K562 (cell line): ENCODE data around the gene DKKL1. TPM values are rescaled to one million over a fixed set of nuclear protein-coding genes. Genes with fewer than 3 reads are reported as not detected.

Experiments
- BCLAF1 ChIP-seq, 2 experiments: fragments of 450-650 bp in 1 of 2; IDR thresholded peaks; 2 replicates each; pipeline ENCODE4 v1.6.1; 2011 to 2017; ENCODE audit warnings: low read depth in 2 of 2, antibody characterized with exemption in 1 of 2, borderline replicate concordance in 1 of 2, low read length in 1 of 2, mild to moderate bottlenecking in 1 of 2, mixed read lengths in 1 of 2; ENCODE audit not compliant: control insufficient read depth in 1 of 2
- FIP1L1 ChIP-seq: fragments of 200-400 bp; formaldehyde crosslinking; IDR thresholded peaks from 2 replicates; pipeline ENCODE4 v1.6.1; 2018; ENCODE audit warnings: mild to moderate bottlenecking, low read depth, low read length; ENCODE audit not compliant: poor library complexity, severe bottlenecking
- MED1 ChIP-seq: sonication (generic); formaldehyde crosslinking; IDR thresholded peaks from 2 replicates; pipeline ENCODE4 v1.8.1; 2023; ENCODE audit warnings: missing genetic modification reagents, borderline replicate concordance
- MGA ChIP-seq: fragments of 450-650 bp; IDR thresholded peaks from 2 replicates; pipeline ENCODE4 v1.6.1; 2016; ENCODE audit warnings: mild to moderate bottlenecking, moderate library complexity
- MTA2 ChIP-seq: fragments of 450-650 bp; IDR thresholded peaks from 2 replicates; pipeline ENCODE4 v1.6.1; 2016; ENCODE audit warnings: low read depth
- NCOA2 ChIP-seq, 2 experiments: fragments of 450-650 bp; IDR thresholded peaks; 2 replicates each; pipeline ENCODE4 v1.6.1; 2018; ENCODE audit warnings: mild to moderate bottlenecking in 2 of 2, moderate library complexity in 1 of 2; ENCODE audit not compliant: partially characterized antibody in 2 of 2
- NR2C1 ChIP-seq, 2 experiments: fragments of 450-650 bp; IDR thresholded peaks; 2 replicates each; pipeline ENCODE4 v1.6.1; 2017; ENCODE audit warnings: mild to moderate bottlenecking in 2 of 2, antibody characterized with exemption in 1 of 2, inconsistent platforms in 1 of 2, missing compliant biosample characterization in 1 of 2, missing genetic modification characterization in 1 of 2
- RFX5 ChIP-seq: IDR thresholded peaks from 2 replicates; pipeline ENCODE4 v1.6.1; 2011; ENCODE audit warnings: low read depth, mild to moderate bottlenecking, improper control_type of control experiment, low read length
- ZNF232 ChIP-seq: sonication (generic); formaldehyde crosslinking; IDR thresholded peaks from 2 replicates; pipeline ENCODE4 v1.8.0; 2022; ENCODE audit warnings: mild to moderate bottlenecking, missing genetic modification reagents
- ZNF239 ChIP-seq: fragments of 250-450 bp; sonication (Bioruptor Pico); IDR thresholded peaks from 2 replicates; pipeline ENCODE4 v1.4.0; 2020; ENCODE audit warnings: mild to moderate bottlenecking
- ZNF3 ChIP-seq: fragments of 250-450 bp; sonication (Bioruptor Pico); IDR thresholded peaks from 2 replicates; pipeline ENCODE4 v1.5.0; 2021; ENCODE audit warnings: mild to moderate bottlenecking, moderate library complexity
- ZNF76 ChIP-seq: fragments of 250-450 bp; sonication (Bioruptor Pico); IDR thresholded peaks from 2 replicates; pipeline ENCODE4 v1.4.0; 2020; ENCODE audit warnings: mild to moderate bottlenecking, moderate library complexity, borderline replicate concordance
- polyA plus RNA-seq, 8 experiments: library from polyadenylated mRNA; depleted of rRNA in 4 of 8; stranded (reverse) in 5 of 8; unstranded in 3 of 8; fragments of >200 nt; fragmentation: Nextera tagmentation in 2 of 8; fragmentation: Illumina TruSeq in 1 of 8; extraction: Ambion mirVana in 2 of 8; extraction: Trizol in 1 of 8; gene quantifications; 2 replicates each; pipeline versions ENCODE4 v1.2.1 to v1.2.3, GENCODE V29; 2011 to 2014; ENCODE audit warnings: inconsistent platforms in 1 of 8, missing spikeins in 1 of 8
- total RNA-seq, 7 experiments: library from RNA; depleted of rRNA in 6 of 7; stranded (reverse); fragments of >200 nt in 6 of 7; fragmentation: Illumina TruSeq in 2 of 7; extraction: Trizol in 2 of 7; gene quantifications; 2 replicates each; pipeline versions ENCODE4 v1.2.1 to v1.2.3, GENCODE V29; 2011 to 2021; ENCODE audit warnings: low replicate concordance in 1 of 7

The DKKL1 gene
- total and polyA plus RNA-seq, 9 of the 15 experiments (the other 6 are each of a cell fraction or from before 2014, with no cell fraction given) = 0.15 to 1.7 (median 0.52) TPM

- TF ChIP-seq MGA = peak; percentile 57; the same call in 1 of the 2 replicates
- no peak for TF ChIP-seq FIP1L1
- no peak for TF ChIP-seq ZNF76 (CRISPR knock-in tag)
- no peak for TF ChIP-seq MED1 (CRISPR knock-in tag)
- no peak for TF ChIP-seq BCLAF1 (IDR thresholded peaks at IDR 0.05; ENCODE audit: borderline replicate concordance in 1 of 2, control insufficient read depth in 1 of 2, low read depth in 2 of 2, low read length in 1 of 2)
- no peak for TF ChIP-seq ZNF232 (CRISPR knock-in tag)
- TF ChIP-seq ZNF3 (CRISPR knock-in tag) = no peak
- no peak for TF ChIP-seq RFX5
- TF ChIP-seq NR2C1 (IDR thresholded peaks at IDR 0.05) = no peak
- no peak for TF ChIP-seq NR2C1 (tag; IDR thresholded peaks at IDR 0.05)
- TF ChIP-seq NCOA2 (IDR thresholded peaks at IDR 0.05; ENCODE audit: partially characterized antibody in 2 of 2) = no peak
- no peak for TF ChIP-seq MTA2
- TF ChIP-seq ZNF239 = no peak
Observed at GRCh38 chr19:49324801-49325576, 38.7 kb upstream of the DKKL1 start, which contains the start of gene SLC6A16 (continued).
